HEK293 (cell line): ENCODE results near the gene CD300LG.

Source experiments
- CTCF ChIA-PET: fragments of 350-600 bp; formaldehyde crosslinking; extraction: SDS; loops from one replicate; lab custom pipeline; 2021; ENCODE audit warnings: antibody characterized with exemption; lab: Yijun Ruan, JAX
- POLR2A ChIA-PET: fragments of 300-600 bp; formaldehyde crosslinking; extraction: SDS; loops from one replicate; lab custom pipeline; 2020; ENCODE audit warnings: antibody characterized with exemption, inconsistent platforms; lab: Yijun Ruan, JAX
- H3K27ac ChIP-seq: fragments of 200-500 bp; sonication (Bioruptor generic); 2 replicates; pipeline ENCODE4 v1.5.1; 2014; ENCODE audit warnings: low read depth, low read length, control low read depth, inconsistent platforms; ENCODE audit errors: extremely low read depth
- H3K36me3 ChIP-seq, 2 experiments: fragments of 200-500 bp in 1 of 2; sonication (Bioruptor generic) in 1 of 2; 1 replicate in 1 of 2; 2 replicates in 1 of 2; pipeline ENCODE4 v1.5.1; 2014 to 2017; ENCODE audit warnings: inconsistent platforms in 2 of 2, low read length in 2 of 2; ENCODE audit not compliant: control insufficient read depth in 2 of 2, insufficient read depth in 1 of 2
- H3K4me1 ChIP-seq: fragments of 200-500 bp; sonication (Bioruptor generic); 2 replicates; pipeline ENCODE4 v1.5.1; 2014; ENCODE audit warnings: mild to moderate bottlenecking, low read length, inconsistent platforms; ENCODE audit not compliant: control insufficient read depth, insufficient read depth
- H3K4me3 ChIP-seq: 2 replicates; pipeline ENCODE4 v1.5.1; 2011; ENCODE audit warnings: low read depth, mild to moderate bottlenecking, control low read depth, low read length, moderate library complexity
- H3K9me3 ChIP-seq: fragments of 200-500 bp; sonication (Bioruptor generic); 2 replicates; pipeline ENCODE4 v1.5.1; 2014; ENCODE audit warnings: low read depth, low read length, inconsistent platforms; ENCODE audit not compliant: control insufficient read depth, insufficient read depth
- GLIS1 ChIP-seq: fragments of 450-650 bp; formaldehyde crosslinking; IDR thresholded peaks from 2 replicates; pipeline ENCODE4 v1.5.1; 2016; ENCODE audit warnings: missing biosample characterization, missing genetic modification characterization
- KLF7 ChIP-seq: fragments of 450-650 bp; formaldehyde crosslinking; IDR thresholded peaks from 2 replicates; pipeline ENCODE4 v1.5.1; 2016; ENCODE audit warnings: missing biosample characterization, missing genetic modification characterization, borderline replicate concordance
- OVOL3 ChIP-seq: fragments of 450-650 bp; formaldehyde crosslinking; IDR thresholded peaks from 2 replicates; pipeline ENCODE4 v1.5.1; 2016; ENCODE audit warnings: missing biosample characterization, missing genetic modification characterization
- PRDM1 ChIP-seq: fragments of 450-650 bp; formaldehyde crosslinking; IDR thresholded peaks from 2 replicates; pipeline ENCODE4; 2016; ENCODE audit warnings: missing biosample characterization, missing genetic modification characterization
- ZBTB1 ChIP-seq: fragments of 450-650 bp; formaldehyde crosslinking; IDR thresholded peaks from 2 replicates; pipeline ENCODE4 v1.5.1; 2016; ENCODE audit warnings: missing biosample characterization, missing genetic modification characterization
- ZBTB20 ChIP-seq: fragments of 450-650 bp; formaldehyde crosslinking; IDR thresholded peaks from 2 replicates; pipeline ENCODE4 v1.5.1; 2016; ENCODE audit warnings: missing biosample characterization, missing genetic modification characterization
- ZNF16 ChIP-seq: fragments of 450-650 bp; formaldehyde crosslinking; IDR thresholded peaks from 2 replicates; pipeline ENCODE4 v1.5.1; 2016; ENCODE audit warnings: low read depth, missing biosample characterization, missing genetic modification characterization
- ZNF239 ChIP-seq: fragments of 450-650 bp; formaldehyde crosslinking; IDR thresholded peaks from 2 replicates; pipeline ENCODE4 v1.5.1; 2016; ENCODE audit warnings: missing biosample characterization, missing genetic modification characterization
- ZNF335 ChIP-seq: fragments of 450-650 bp; formaldehyde crosslinking; conservative IDR thresholded peaks from 2 replicates; pipeline ENCODE4 v1.5.1; 2016; ENCODE audit warnings: missing biosample characterization, missing genetic modification characterization
- ZNF354C ChIP-seq: fragments of 450-650 bp; formaldehyde crosslinking; IDR thresholded peaks from 2 replicates; pipeline ENCODE4 v1.5.1; 2016; ENCODE audit warnings: missing biosample characterization, missing genetic modification characterization, low read depth, borderline replicate concordance
- ZNF404 ChIP-seq: fragments of 450-650 bp; formaldehyde crosslinking; IDR thresholded peaks from 2 replicates; pipeline ENCODE4 v1.5.1; 2017; ENCODE audit warnings: missing biosample characterization, missing genetic modification characterization
- ZNF433 ChIP-seq: fragments of 450-650 bp; formaldehyde crosslinking; IDR thresholded peaks from 2 replicates; pipeline ENCODE4 v1.5.1; 2016; ENCODE audit warnings: missing biosample characterization, missing genetic modification characterization, low read depth
- ZNF473 ChIP-seq: fragments of 450-650 bp; formaldehyde crosslinking; IDR thresholded peaks from 2 replicates; pipeline ENCODE4 v1.5.1; 2017; ENCODE audit warnings: missing biosample characterization, missing genetic modification characterization
- ZNF529 ChIP-seq: fragments of 450-650 bp; formaldehyde crosslinking; IDR thresholded peaks from 2 replicates; pipeline ENCODE4 v1.5.1; 2017; ENCODE audit warnings: missing genetic modification characterization, missing biosample characterization; ENCODE audit not compliant: insufficient replicate concordance
- ZNF626 ChIP-seq: fragments of 450-650 bp; sonication (Bioruptor Pico); formaldehyde crosslinking; IDR thresholded peaks from 2 replicates; pipeline ENCODE4 v1.5.1; 2018; ENCODE audit warnings: missing biosample characterization, missing genetic modification characterization, inconsistent platforms
- ZNF777 ChIP-seq: fragments of 450-650 bp; formaldehyde crosslinking; IDR thresholded peaks from 2 replicates; pipeline ENCODE4 v1.5.1; 2017; ENCODE audit warnings: missing biosample characterization, missing genetic modification characterization, borderline replicate concordance
- ZNF830 ChIP-seq: fragments of 450-650 bp; IDR thresholded peaks from 2 replicates; pipeline ENCODE4 v1.5.0; 2018; ENCODE audit warnings: missing biosample characterization, missing genetic modification characterization, low read depth, mild to moderate bottlenecking, moderate library complexity
- TF ChIP-seq, protein P1 (sequence below): fragments of 450-650 bp; formaldehyde crosslinking; IDR thresholded peaks from 2 replicates; pipeline ENCODE4 v1.5.1; 2016; ENCODE audit warnings: missing biosample characterization, missing genetic modification characterization
- TF ChIP-seq, protein P2 (sequence below): fragments of 450-650 bp; formaldehyde crosslinking; IDR thresholded peaks from 2 replicates; pipeline ENCODE4 v1.5.1; 2016; ENCODE audit warnings: missing biosample characterization, missing genetic modification characterization
- TF ChIP-seq, protein P3 (sequence below): fragments of 450-650 bp; formaldehyde crosslinking; IDR thresholded peaks from 2 replicates; pipeline ENCODE4 v1.5.1; 2017; ENCODE audit warnings: missing biosample characterization, missing genetic modification characterization
- TF ChIP-seq, protein P4 (sequence below): fragments of 450-650 bp; formaldehyde crosslinking; IDR thresholded peaks from 2 replicates; pipeline ENCODE4 v1.5.1; 2016; ENCODE audit warnings: missing biosample characterization, missing genetic modification characterization
- TF ChIP-seq, protein P5 (sequence below): fragments of 450-650 bp; formaldehyde crosslinking; IDR thresholded peaks from 2 replicates; pipeline ENCODE4 v1.5.1; 2017; ENCODE audit warnings: missing biosample characterization, missing genetic modification characterization
- TF ChIP-seq, protein P6 (sequence below): fragments of 450-650 bp; formaldehyde crosslinking; IDR thresholded peaks from 2 replicates; pipeline ENCODE4 v1.5.1; 2016; ENCODE audit warnings: missing biosample characterization, missing genetic modification characterization, low read depth
- TF ChIP-seq, protein P7 (sequence below): fragments of 450-650 bp; formaldehyde crosslinking; IDR thresholded peaks from 2 replicates; pipeline ENCODE4 v1.5.1; 2016; ENCODE audit warnings: missing biosample characterization, missing genetic modification characterization, low read depth

Gene CD300LG

DNA sequence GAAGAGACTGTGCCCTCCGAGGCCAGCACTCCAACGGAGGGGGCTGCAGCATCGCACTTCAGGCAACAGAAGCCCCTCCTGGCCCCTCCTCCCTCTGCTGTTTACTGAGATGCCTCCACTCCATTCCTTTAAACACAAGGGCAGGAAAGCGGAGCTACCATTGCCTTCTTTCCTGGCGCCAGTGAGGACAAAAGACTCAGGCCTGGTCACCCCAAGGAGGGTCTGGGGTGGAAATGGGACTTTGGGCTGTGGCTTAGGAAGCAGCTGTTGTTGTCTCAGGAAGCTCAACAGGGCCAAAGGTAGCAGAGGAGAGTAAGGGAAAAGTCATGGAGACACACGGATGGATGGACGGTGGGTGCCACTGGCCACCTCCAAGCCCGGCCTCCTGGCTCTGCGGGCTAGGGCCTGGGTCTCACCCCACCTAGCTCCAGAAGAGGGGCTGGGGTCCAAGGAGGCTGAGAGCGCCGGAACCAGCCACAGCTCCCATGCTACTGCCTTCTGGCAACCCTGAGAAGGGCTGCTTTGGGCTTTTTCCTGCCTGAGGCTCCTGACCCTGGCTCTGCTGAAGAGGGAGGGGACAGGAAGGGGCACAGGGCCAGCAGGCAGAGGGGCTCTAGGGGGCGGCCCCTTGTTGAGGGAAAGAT lies 11.1 kb downstream of the CD300LG start:
- CTCF ChIA-PET: interaction anchor here (0.6 to 4.3 kb wide), 6 partner anchors 12 to 95 kb away, joined by 3 to 56 read pairs (median 6); partner anchors contain the start of gene CD300LG
- H3K4me3 ChIP-seq: no peak overlapping the region
- no peak for TF ChIP-seq ZNF529 (tag by site-specific recombination)
- TF ChIP-seq, protein P1, sequence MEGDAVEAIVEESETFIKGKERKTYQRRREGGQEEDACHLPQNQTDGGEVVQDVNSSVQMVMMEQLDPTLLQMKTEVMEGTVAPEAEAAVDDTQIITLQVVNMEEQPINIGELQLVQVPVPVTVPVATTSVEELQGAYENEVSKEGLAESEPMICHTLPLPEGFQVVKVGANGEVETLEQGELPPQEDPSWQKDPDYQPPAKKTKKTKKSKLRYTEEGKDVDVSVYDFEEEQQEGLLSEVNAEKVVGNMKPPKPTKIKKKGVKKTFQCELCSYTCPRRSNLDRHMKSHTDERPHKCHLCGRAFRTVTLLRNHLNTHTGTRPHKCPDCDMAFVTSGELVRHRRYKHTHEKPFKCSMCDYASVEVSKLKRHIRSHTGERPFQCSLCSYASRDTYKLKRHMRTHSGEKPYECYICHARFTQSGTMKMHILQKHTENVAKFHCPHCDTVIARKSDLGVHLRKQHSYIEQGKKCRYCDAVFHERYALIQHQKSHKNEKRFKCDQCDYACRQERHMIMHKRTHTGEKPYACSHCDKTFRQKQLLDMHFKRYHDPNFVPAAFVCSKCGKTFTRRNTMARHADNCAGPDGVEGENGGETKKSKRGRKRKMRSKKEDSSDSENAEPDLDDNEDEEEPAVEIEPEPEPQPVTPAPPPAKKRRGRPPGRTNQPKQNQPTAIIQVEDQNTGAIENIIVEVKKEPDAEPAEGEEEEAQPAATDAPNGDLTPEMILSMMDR: no peak
- TF ChIP-seq, protein P2, sequence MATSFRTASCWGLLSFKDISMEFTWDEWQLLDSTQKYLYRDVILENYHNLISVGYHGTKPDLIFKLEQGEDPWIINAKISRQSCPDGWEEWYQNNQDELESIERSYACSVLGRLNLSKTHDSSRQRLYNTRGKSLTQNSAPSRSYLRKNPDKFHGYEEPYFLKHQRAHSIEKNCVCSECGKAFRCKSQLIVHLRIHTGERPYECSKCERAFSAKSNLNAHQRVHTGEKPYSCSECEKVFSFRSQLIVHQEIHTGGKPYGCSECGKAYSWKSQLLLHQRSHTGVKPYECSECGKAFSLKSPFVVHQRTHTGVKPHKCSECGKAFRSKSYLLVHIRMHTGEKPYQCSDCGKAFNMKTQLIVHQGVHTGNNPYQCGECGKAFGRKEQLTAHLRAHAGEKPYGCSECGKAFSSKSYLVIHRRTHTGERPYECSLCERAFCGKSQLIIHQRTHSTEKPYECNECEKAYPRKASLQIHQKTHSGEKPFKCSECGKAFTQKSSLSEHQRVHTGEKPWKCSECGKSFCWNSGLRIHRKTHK (tag by site-specific recombination): no peak
- TF ChIP-seq OVOL3 (tag by site-specific recombination): no peak
- TF ChIP-seq ZNF830 (tag by site-specific recombination): no peak
- no peak for TF ChIP-seq ZNF626 (tag by site-specific recombination)
- TF ChIP-seq, protein P3, sequence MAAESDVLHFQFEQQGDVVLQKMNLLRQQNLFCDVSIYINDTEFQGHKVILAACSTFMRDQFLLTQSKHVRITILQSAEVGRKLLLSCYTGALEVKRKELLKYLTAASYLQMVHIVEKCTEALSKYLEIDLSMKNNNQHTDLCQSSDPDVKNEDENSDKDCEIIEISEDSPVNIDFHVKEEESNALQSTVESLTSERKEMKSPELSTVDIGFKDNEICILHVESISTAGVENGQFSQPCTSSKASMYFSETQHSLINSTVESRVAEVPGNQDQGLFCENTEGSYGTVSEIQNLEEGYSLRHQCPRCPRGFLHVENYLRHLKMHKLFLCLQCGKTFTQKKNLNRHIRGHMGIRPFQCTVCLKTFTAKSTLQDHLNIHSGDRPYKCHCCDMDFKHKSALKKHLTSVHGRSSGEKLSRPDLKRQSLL: no peak
- TF ChIP-seq ZBTB1 (tag by site-specific recombination): no peak
- TF ChIP-seq ZBTB20 (tag by site-specific recombination): no peak
- TF ChIP-seq ZNF404: no peak
- TF ChIP-seq ZNF433 (tag by site-specific recombination): no peak
- no peak for TF ChIP-seq KLF7
- TF ChIP-seq, protein P4, sequence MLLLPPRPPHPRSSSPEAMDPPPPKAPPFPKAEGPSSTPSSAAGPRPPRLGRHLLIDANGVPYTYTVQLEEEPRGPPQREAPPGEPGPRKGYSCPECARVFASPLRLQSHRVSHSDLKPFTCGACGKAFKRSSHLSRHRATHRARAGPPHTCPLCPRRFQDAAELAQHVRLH: no peak
- TF ChIP-seq GLIS1 (tag by site-specific recombination): no peak
- TF ChIP-seq ZNF16 (tag by site-specific recombination): no peak
- TF ChIP-seq, protein P5, sequence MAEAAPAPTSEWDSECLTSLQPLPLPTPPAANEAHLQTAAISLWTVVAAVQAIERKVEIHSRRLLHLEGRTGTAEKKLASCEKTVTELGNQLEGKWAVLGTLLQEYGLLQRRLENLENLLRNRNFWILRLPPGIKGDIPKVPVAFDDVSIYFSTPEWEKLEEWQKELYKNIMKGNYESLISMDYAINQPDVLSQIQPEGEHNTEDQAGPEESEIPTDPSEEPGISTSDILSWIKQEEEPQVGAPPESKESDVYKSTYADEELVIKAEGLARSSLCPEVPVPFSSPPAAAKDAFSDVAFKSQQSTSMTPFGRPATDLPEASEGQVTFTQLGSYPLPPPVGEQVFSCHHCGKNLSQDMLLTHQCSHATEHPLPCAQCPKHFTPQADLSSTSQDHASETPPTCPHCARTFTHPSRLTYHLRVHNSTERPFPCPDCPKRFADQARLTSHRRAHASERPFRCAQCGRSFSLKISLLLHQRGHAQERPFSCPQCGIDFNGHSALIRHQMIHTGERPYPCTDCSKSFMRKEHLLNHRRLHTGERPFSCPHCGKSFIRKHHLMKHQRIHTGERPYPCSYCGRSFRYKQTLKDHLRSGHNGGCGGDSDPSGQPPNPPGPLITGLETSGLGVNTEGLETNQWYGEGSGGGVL (tag by site-specific recombination): no peak
- TF ChIP-seq, all 188 proteins: peak for 0
- no peaks in the 10 kb centered on the region for H3K4me1 ChIP-seq
- H3K27ac ChIP-seq: no peak overlapping the region
- no peaks in the 10 kb centered on the region for H3K9me3 ChIP-seq
- POLR2A ChIA-PET: no interaction called here
- H3K36me3 ChIP-seq: no peaks in the 10 kb centered on the region

DNA sequence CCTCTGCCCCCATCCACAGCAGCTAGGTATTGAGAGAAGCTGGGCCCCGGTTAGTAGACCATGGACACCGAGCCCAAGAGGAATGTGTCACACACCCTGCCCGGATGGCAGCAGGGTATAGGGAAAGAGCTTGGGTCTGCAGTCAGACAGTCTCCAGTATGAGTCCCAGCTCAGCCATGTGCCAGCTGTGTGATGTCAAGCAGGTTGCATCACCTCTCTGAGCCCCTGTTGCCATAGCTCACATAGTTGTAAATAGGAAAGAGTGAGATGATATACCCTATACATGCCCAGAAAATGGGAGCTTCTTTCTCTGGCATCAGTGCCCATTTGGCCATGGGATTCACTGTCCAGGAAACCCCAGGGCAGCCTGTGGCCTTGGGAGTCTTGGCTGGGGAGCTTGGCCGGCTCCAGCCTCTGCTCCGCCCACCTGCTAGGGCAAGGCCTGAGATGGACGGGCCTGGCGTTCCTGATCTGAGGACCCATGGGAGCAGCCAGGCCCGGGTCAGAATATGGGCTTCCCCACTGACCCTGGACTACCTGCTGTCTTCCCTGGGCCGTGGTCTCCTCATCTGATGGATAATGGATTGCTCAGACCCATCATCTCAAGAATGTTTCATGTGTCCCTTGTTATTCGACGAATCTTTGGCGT lies 13.2 kb downstream of the CD300LG start:
- Histone ChIP-seq H3K9me3 (no peaks in the 10 kb centered on the region), H3K36me3 (no peaks in the 10 kb centered on the region), H3K4me1 (no peaks in the 10 kb centered on the region), H3K4me3 (no peak overlapping the region), H3K27ac (no peak overlapping the region)
- CTCF ChIA-PET: interaction anchor here (0.6 to 2.7 kb wide), 4 partner anchors 14 to 86 kb away, joined by 3 to 15 read pairs (median 3); partner anchors contain the start of gene CD300LG
- POLR2A ChIA-PET: no interaction called here
- TF ChIP-seq PRDM1 (tag by site-specific recombination) (no peak), ZNF777 (no peak), ZNF239 (no peak), ZNF433 (tag by site-specific recombination) (no peak), ZNF354C (no peak), ZNF473 (tag by site-specific recombination) (no peak), ZNF335 (tag by site-specific recombination) (no peak)
- TF ChIP-seq, protein P6, sequence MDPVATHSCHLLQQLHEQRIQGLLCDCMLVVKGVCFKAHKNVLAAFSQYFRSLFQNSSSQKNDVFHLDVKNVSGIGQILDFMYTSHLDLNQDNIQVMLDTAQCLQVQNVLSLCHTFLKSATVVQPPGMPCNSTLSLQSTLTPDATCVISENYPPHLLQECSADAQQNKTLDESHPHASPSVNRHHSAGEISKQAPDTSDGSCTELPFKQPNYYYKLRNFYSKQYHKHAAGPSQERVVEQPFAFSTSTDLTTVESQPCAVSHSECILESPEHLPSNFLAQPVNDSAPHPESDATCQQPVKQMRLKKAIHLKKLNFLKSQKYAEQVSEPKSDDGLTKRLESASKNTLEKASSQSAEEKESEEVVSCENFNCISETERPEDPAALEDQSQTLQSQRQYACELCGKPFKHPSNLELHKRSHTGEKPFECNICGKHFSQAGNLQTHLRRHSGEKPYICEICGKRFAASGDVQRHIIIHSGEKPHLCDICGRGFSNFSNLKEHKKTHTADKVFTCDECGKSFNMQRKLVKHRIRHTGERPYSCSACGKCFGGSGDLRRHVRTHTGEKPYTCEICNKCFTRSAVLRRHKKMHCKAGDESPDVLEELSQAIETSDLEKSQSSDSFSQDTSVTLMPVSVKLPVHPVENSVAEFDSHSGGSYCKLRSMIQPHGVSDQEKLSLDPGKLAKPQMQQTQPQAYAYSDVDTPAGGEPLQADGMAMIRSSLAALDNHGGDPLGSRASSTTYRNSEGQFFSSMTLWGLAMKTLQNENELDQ: no peak
- TF ChIP-seq, protein P7, sequence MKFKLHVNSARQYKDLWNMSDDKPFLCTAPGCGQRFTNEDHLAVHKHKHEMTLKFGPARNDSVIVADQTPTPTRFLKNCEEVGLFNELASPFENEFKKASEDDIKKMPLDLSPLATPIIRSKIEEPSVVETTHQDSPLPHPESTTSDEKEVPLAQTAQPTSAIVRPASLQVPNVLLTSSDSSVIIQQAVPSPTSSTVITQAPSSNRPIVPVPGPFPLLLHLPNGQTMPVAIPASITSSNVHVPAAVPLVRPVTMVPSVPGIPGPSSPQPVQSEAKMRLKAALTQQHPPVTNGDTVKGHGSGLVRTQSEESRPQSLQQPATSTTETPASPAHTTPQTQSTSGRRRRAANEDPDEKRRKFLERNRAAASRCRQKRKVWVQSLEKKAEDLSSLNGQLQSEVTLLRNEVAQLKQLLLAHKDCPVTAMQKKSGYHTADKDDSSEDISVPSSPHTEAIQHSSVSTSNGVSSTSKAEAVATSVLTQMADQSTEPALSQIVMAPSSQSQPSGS (tag by site-specific recombination): no peak
